ENCODE measurements around the gene SCN5A. TPM values are rescaled to one million over a fixed set of nuclear protein-coding genes. Genes with fewer than 3 reads are reported as not detected.

Gene SCN5A
- total RNA-seq, 1 donor from 2014 or later = 0.25 TPM

DNA sequence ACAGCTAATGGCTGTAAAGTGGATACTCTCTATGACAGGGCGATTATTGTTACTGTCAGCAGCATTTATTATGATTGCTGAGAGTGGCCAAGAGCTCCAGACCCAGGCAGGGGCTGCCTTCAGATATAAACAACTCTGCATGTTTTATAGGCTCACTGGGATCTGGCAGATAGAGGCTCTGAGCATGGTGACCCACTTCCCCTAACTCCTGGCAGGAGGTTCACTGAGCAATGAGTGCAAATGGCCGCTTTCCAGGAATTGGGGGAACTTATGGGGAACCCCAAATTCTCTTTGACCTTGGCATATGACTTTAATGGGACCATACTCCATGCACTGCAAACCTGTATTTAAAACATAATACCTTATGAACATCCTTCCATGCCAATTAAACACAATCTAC, 59.0 kb downstream of the SCN5A start:
- no peak overlapping the region for H3K4me3 Mint-ChIP-seq (ENCODE audit: unreplicated experiment)
- no peak for DNase-seq (ENCODE audit: low spot score)
- H3K27ac Mint-ChIP-seq (ENCODE audit: unreplicated experiment) = no peak overlapping the region
- no peaks in the 10 kb centered on the region for H3K9me3 Mint-ChIP-seq (ENCODE audit: low read depth)
- peaks cover 27% of the 10 kb centered on the region for H3K27me3 Mint-ChIP-seq (ENCODE audit: low read depth)
- TF ChIP-seq, protein P1, sequence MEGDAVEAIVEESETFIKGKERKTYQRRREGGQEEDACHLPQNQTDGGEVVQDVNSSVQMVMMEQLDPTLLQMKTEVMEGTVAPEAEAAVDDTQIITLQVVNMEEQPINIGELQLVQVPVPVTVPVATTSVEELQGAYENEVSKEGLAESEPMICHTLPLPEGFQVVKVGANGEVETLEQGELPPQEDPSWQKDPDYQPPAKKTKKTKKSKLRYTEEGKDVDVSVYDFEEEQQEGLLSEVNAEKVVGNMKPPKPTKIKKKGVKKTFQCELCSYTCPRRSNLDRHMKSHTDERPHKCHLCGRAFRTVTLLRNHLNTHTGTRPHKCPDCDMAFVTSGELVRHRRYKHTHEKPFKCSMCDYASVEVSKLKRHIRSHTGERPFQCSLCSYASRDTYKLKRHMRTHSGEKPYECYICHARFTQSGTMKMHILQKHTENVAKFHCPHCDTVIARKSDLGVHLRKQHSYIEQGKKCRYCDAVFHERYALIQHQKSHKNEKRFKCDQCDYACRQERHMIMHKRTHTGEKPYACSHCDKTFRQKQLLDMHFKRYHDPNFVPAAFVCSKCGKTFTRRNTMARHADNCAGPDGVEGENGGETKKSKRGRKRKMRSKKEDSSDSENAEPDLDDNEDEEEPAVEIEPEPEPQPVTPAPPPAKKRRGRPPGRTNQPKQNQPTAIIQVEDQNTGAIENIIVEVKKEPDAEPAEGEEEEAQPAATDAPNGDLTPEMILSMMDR (IDR thresholded peaks at IDR 0.05) = no peak
- no peaks in the 10 kb centered on the region for H3K4me1 Mint-ChIP-seq (ENCODE audit: low read depth)
- H3K36me3 Mint-ChIP-seq (ENCODE audit: low read depth) = no peaks in the 10 kb centered on the region

DNA sequence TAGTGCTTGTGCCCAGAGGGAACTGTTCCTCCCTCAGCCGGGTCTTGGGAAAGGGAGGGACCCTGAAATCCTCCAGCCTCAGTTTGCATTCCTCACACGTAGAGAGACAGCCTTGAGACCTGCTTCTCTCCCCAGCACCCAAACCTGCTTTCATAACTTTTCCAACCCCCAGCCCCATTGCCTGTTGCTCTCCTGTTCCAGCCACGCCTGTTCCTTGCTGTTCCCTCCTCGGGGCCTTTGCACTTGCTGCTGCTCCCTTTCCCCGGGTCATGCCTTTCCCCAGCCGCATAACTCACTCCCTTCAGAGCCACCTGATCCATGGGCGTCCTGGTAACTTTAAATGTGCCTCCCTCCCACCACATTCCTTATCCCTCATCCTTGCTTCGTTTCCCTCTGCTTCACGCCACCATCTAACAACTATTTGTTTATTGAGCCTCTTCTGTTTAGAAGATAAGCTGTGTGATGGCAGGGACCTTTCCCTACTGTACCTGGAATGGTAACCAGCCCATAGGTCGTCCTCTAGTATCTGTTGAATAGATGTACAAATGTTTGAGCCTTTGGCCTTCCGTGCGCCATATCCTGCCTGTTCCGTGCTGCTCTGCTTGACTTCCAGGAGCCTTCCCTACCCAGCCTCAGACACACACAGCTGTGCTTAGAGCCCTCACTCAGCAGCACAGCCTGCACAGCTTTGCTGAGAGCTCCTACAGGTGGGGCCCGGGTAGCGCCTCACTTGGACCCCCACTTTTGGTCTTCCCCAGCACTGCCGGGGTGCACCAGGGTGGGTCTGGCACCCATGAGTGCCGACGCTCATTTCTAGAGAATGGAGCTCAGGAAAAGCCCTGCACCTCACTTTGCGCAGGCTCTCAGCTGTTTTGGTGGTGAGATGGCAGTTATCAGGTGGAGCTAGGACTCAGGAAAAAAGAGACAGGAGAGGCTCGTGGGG, 60.2 kb downstream of the SCN5A start:
- Mint-ChIP-seq H3K4me1 (ENCODE audit: low read depth) (no peaks in the 10 kb centered on the region), H3K36me3 (ENCODE audit: low read depth) (no peaks in the 10 kb centered on the region), H3K27me3 (ENCODE audit: low read depth) (peaks cover 23% of the 10 kb centered on the region), H3K9me3 (ENCODE audit: low read depth) (no peaks in the 10 kb centered on the region), H3K27ac (ENCODE audit: unreplicated experiment) (no peak overlapping the region), H3K4me3 (ENCODE audit: unreplicated experiment) (no peak overlapping the region)
- peak; percentile 68 for DNase-seq (ENCODE audit: low spot score)
- TF ChIP-seq, protein P1 (IDR thresholded peaks at IDR 0.05) = no peak

- H3K9me3 Mint-ChIP-seq (ENCODE audit: low read depth) = no peaks in the 10 kb centered on the region
- H3K27ac Mint-ChIP-seq (ENCODE audit: unreplicated experiment) = no peak overlapping the region
- H3K4me3 Mint-ChIP-seq (ENCODE audit: unreplicated experiment) = no peak overlapping the region
- no peaks in the 10 kb centered on the region for H3K36me3 Mint-ChIP-seq (ENCODE audit: low read depth)
- peak; percentile 63 for DNase-seq (ENCODE audit: low spot score)
- TF ChIP-seq, protein P1 (IDR thresholded peaks at IDR 0.05) = no peak
- H3K4me1 Mint-ChIP-seq (ENCODE audit: low read depth) = no peaks in the 10 kb centered on the region
- H3K27me3 Mint-ChIP-seq (ENCODE audit: low read depth) = peaks cover 19% of the 10 kb centered on the region
These were observed 61.0 kb downstream of the SCN5A start for GRCh38 chr3:38588371-38588971.

- H3K36me3 Mint-ChIP-seq (ENCODE audit: low read depth) = no peaks in the 10 kb centered on the region
- no peak overlapping the region for H3K4me3 Mint-ChIP-seq (ENCODE audit: unreplicated experiment)
- H3K27me3 Mint-ChIP-seq (ENCODE audit: low read depth) = peaks cover 19% of the 10 kb centered on the region
- no peak overlapping the region for H3K27ac Mint-ChIP-seq (ENCODE audit: unreplicated experiment)
- TF ChIP-seq, protein P1 (IDR thresholded peaks at IDR 0.05) = no peak
- no peaks in the 10 kb centered on the region for H3K9me3 Mint-ChIP-seq (ENCODE audit: low read depth)
- peak; percentile 88 for DNase-seq (ENCODE audit: low spot score)
- no peaks in the 10 kb centered on the region for H3K4me1 Mint-ChIP-seq (ENCODE audit: low read depth)
These were observed 61.8 kb downstream of the SCN5A start for GRCh38 chr3:38587548-38588131.

Measured in chondrocyte (in vitro differentiated cells).